ENCODE measurements around the gene TRAF2.

DNA sequence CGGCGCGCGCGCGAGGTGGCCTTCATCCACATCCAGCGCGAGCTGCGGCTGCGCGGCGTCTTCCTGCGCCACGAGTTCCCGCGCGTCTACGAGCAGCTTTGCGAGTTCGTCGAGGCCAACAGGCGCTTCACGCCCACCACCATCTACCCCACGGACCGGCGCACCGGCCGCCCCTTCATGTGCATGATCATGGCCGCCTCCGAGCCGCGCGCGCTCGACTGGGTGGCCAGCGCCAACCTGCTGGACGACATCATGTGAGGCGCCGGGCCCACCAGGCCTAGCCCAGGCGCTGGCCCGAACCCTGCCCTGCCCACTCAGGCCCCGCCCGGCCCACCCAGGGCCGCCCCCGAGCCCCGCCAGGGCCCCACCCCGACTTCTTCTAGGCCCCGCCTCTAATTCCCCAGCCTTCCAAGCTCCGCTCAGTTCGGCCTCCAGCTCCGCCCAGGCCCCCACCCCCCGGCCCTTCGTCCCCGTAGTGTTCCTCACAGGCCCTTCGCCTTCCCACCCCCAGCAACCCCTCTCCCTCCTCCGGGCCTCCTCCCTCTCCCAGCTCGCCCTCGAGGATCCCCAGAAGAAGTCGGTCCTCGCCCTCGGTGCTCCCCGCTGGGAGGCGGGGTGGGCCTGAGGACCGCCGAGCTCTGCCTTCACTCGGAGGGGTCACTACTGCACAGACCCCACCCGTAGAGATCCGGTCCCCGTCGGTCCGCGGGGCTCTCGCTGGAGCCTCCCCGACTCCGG lies 39.1 kb upstream of the TRAF2 start:
- TF ChIP-seq POLR2A (IDR thresholded peaks at IDR 0.05) = no peak
- TF ChIP-seq, protein P1, sequence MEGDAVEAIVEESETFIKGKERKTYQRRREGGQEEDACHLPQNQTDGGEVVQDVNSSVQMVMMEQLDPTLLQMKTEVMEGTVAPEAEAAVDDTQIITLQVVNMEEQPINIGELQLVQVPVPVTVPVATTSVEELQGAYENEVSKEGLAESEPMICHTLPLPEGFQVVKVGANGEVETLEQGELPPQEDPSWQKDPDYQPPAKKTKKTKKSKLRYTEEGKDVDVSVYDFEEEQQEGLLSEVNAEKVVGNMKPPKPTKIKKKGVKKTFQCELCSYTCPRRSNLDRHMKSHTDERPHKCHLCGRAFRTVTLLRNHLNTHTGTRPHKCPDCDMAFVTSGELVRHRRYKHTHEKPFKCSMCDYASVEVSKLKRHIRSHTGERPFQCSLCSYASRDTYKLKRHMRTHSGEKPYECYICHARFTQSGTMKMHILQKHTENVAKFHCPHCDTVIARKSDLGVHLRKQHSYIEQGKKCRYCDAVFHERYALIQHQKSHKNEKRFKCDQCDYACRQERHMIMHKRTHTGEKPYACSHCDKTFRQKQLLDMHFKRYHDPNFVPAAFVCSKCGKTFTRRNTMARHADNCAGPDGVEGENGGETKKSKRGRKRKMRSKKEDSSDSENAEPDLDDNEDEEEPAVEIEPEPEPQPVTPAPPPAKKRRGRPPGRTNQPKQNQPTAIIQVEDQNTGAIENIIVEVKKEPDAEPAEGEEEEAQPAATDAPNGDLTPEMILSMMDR (IDR thresholded peaks at IDR 0.05) = no peak

Data from stomach (tissue), 4 donors.